Activated gamma-delta T cell treated with Interleukin-2 at 50 U/mL for 16 hours (primary cell): ENCODE measurements around the gene FBXO48.
A peak's percentile ranks its signal among the peaks of the same experiment; 100 is the strongest.
"Not testable (repeated sequence)": the region's sequence is repeated elsewhere in the genome, so short reads cannot be mapped to it uniquely, and the experiment has no call there.

Experiments used
- DNase-seq: peaks from one replicate; pipeline ENCODE4 v3.0.0-alpha.2; 2020

The FBXO48 gene

DNA sequence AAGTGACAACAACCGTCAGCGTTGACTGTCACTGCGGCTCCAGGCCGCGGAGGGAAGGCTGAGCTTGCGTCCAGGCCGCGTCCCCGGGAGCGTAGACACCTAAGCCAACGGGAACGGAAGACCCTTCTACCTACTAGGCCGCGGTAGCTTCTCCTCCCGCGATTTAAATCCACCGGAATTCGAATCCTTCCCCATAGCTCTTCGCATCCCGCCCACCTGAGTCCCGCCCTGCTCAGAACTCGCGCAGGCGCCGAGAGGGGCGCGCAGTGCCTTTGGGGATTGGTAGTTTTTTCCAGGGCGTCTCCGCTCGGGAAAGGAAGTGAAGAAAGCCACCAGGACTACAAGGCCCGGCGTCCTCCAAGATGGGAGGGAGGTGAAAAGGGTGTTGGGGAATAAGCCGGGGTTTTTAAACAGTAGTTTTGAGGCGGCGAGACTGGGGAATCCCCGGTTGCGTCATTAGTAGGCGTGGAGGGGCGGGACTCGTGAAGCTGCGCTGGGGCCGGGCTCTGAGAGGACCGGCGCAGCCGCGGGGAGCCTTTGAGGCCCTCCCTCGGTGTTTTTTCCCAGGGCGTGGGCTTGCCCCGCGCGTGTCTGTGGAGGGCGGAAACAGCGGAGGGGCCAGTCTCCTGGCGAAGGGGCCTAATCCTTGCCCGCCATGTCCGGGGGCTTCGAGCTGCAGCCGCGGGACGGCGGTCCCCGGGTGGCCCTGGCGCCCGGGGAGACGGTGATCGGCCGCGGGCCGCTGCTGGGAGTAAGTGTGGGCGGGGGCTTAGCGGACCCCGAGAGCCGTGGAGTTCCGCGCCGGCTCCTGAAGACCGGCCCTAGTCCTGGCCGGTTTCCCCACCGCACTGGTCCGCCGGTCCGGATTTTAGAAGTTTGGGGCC, at the start of gene FBXO48, which contains the start of gene APLF:
Gene FBXO48 (minus strand): TSS at position 218 of the 884 bp plus-strand sequence. CDS start 2,149 bp downstream, outside the sequence.
Gene APLF (plus strand): TSS at position 509 of the 884 bp plus-strand sequence. CDS start 147 bp downstream, at position 656.
- peak; percentile 97 for DNase-seq

DNA sequence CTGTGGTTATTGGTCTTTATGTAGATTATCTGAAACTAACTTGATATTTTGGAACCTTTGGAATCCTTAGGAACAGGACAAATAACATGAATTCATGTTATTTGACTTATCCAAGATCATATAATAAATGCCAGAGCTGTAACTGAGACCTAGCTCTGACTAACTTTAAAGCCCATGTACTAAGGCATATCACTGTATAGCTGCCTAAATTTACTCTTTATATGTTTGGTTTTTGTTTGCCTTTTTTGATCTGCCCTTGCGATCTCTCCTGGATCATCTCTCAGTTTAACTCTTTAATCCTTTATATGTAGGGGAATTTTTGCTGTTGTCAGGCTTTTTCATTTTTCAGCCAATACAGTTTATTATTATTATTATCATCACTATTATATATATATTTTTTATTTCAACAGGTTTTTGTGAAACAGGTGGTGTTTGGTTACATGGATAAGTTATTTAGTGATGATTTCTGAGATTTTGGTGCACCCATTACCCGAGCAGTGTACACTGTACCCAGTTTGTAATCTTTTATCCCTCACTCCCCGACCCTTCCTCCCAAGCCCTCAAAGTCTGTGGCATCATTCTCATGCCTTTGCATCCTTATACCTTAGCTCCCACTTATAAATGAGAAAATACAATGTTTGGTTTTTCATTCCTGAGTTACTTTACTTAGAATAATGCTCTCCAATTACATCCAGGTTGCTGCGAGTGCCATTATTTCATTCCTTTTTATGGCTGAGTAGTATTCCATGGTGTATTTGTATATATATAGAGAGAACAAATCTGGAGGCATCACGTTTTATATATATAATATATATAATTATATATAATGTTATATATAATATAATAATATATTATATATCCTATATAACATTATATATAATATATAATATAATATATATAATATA, 49.2 kb upstream of the FBXO48 start:
- DNase-seq: no peak

DNA sequence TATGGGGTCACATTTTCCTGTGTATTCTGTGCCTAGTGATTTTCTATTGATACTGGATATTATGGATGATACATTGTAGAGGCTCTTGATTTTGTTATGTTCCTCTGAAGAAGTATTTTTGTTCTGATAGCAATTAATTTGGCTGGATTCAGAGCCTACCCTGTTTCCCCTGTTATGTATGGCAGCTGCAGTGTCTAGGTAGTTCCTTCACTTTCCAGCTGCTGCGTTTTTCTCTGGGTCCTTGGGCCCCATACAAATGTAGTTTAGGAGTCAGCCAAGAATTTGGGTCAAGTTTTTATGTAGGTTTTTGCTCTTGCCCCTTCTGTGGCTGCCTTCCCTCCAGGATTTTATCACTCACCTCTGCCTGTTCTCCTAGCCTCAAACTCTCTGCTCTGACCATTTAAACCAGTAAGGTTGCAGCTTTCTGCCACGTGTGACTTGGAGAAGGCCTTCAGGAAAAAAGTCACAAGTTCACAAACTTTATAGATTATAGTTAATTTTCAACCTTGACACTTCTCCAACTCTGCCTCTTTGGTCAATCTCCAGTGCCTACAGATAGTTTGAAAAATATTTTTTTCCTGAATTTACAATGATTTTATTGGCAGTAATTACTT, 47.3 kb upstream of the FBXO48 start:
- DNase-seq: no peak

GRCh38 chr2:68512966-68513365, 45.9 kb upstream of the FBXO48 start:
- no peak for DNase-seq

DNA sequence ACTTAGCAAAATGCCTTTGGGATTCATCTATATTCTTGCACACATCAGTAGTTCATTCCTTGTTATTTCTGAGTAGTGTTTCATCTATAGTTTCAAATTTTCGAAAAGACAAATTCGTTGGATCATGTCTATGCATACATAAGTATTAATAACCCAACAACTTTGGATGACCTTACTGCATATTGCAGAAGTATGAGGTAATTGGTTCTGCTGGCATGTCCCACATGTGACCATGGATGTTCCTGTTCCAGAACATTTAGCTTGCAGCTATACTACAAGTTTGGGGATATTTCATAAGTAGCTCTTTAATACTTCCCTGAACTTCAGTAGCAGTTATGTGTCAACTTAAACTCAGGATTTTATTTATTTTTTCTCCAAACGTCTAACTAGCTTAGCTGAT, 45.2 kb upstream of the FBXO48 start:
- DNase-seq: no peak

DNA sequence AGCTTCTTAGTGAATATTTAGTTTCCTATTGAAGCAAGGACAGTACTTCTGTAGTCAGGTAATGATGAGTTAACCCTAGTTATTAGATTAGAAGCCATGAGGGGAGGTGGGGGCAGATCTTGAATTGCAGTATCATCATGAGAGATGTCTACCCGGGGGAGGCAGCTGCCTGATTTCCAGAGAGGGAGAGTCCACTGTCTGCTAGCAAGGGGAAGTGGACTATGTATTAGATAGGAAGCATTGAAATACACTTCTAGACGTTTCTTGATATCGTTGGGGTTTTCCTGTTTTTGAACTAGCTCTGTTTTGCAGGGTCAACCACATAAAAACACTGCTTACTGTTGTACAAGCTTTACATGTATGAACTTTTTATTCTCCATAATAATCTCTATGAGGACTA, 39.1 kb upstream of the FBXO48 start:
- no peak for DNase-seq

DNA sequence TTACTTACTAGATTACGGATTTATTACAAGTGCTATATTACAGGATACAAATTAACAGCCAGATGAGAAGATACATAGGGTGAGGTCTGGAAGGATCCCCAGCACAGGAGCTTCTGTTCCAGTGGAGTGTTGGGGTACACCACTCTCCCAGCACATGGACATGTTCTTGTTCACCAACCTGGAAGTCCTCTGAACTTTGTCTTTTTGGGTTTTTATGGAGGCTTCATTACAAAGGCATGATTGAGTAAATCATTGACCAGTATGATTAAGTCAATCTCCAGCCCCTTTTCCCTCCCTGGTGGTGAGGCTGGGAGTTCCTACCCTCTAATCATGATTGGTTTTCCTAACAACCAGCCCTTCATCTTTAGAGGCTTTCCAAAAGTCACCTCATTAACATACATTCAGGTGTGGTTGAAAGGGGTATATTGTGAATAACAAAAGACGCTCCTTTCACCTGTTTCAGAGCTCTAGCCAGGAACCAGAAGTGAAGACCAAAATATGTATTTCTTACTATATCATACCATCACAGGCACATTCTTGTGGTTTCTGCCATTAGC, 38.6 kb upstream of the FBXO48 start:
- DNase-seq: no peak

DNA sequence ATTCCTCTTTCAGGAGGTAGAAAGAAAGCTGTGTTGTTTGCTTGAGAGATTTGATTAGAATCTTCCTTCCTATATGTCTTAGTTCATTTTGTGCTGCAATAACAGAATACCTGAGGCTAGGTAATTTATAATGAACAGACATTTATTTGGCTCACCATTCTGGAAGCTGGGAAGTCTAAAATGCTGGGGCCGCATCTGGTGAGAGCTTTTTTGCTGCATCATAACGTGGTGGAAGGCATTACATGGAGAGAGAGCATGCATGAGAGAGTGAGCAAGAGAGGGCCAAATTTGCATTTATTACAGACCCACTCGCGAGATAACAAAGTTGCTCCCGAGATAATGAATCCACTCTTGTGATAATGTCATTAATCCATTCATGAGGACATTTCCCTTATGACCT, 34.7 kb upstream of the FBXO48 start:
- DNase-seq: no peak

DNA sequence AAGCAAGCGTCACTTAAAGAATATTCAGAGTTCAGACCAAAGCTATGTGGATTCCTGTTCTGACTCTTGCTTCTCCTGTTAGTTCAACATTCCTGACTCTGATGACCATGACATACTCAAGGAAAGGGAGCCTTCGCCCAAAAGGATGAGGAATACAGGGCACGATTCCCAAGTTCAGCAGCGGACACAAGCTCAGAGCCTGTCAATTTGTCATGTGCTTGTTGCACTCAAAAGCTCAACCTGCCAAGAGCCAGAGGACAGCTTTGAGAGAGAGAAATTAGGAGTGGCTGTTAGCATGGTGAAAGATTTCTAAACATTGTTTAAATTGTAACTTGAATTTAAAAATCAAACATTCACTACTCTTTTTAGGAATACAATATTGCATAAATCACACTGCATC, 33.6 kb upstream of the FBXO48 start:
- no peak for DNase-seq

GRCh38 chr2:68499133-68499532, 32.0 kb upstream of the FBXO48 start:
- DNase-seq: no peak

DNA sequence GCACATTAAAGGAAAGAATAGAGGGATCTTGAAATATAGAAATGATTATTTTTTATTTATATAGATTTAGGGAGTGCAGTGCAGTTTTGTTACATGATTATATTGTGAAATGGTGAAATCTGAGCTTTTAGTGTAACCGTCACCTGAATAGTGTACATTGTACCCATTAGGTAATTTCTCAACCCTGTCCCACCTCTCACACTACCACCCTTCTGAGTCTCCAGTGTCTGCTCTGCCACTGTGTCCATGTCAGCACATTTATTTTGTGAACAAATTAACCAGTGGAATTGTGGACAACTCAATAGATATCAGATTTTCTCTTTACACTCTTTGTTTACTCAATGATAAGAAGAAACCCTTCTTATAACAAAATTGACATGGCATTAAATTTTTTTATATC, 24.5 kb upstream of the FBXO48 start:
- no peak for DNase-seq

GRCh38 chr2:68489282-68489681, 22.2 kb upstream of the FBXO48 start:
- DNase-seq: no peak

GRCh38 chr2:68488605-68489004, 21.5 kb upstream of the FBXO48 start:
- DNase-seq: not testable (repeated sequence)

DNA sequence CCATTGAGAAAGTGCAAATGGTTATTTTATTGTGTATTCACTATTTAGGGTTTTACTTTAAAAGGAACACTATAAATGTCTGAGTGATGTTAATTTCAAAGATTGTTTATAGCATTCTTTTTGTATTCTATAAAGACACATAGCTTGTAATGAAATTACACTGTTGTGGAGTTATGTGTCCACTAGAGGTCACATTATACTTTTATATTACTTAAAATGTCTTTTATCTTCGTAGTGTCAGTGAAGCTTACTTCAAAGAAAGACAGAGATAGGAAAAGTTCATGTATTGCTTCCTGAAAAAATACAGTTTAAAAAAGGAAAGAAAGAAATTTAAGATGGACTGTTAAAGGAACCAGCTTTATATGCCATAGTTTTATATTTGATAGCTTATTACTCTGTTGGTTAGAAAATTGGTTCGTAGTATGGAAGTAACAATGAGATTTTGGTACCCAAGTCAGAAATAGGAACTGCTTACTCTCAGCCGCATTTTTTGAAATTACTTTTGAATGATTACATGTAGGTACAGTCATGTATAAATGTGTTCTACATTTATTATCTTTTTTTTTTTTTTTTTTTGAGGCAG, 20.8 kb upstream of the FBXO48 start:
- no peak for DNase-seq

DNA sequence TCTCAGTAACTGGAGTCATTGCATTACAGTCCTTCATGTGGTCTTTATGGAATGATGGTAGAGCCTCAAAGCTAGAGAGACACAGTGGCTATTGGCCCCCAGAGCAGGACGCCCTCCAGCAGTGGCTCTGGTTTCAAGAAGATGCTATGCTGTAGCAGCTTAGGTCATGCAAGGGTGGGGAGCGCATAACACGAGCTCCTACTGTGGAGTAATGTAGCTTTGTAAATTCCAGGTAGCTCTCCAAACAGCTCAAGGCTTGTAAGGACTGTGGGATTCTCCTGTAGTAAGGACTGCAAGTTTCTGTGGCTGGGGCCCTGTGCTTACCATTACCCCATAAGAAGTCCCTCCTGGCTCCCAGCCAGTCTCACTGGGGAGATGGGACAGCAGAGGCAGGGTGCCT, 15.9 kb upstream of the FBXO48 start:
- DNase-seq: no peak

DNA sequence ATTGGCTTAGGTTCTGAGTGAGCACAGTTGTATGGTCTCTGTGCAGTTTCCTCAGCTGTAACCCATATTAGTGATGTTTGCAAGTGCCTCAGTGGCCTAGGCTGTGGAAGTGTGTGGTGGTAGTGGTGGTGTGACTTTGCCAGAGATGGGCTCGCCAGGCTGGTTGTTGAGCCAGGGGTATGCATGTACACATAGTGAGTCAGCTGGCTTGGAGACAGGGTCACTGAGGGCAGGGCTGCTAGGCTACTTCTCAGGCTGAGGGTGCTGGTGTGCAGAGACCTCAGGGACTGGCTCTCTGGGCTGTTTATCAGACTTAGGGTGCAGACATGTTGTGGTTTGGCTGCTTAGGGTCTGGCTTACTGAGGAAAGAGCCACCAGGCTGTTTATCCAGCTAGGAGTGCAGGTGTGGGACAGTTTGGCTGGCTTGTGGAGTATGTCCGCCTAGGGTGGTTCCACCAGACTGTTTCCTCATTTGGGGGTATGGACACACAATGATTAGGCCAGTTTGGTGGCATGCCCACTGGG, 15.3 kb upstream of the FBXO48 start:
- DNase-seq: no peak

GRCh38 chr2:68478688-68479087, 11.6 kb upstream of the FBXO48 start:
- DNase-seq: no peak

GRCh38 chr2:68476454-68476853, 9.4 kb upstream of the FBXO48 start:
- DNase-seq: no peak

- no peak for DNase-seq
Observed at GRCh38 chr2:68475576-68475975, 8.5 kb upstream of the FBXO48 start.

GRCh38 chr2:68475110-68475509, 8.0 kb upstream of the FBXO48 start:
- no peak for DNase-seq

DNA sequence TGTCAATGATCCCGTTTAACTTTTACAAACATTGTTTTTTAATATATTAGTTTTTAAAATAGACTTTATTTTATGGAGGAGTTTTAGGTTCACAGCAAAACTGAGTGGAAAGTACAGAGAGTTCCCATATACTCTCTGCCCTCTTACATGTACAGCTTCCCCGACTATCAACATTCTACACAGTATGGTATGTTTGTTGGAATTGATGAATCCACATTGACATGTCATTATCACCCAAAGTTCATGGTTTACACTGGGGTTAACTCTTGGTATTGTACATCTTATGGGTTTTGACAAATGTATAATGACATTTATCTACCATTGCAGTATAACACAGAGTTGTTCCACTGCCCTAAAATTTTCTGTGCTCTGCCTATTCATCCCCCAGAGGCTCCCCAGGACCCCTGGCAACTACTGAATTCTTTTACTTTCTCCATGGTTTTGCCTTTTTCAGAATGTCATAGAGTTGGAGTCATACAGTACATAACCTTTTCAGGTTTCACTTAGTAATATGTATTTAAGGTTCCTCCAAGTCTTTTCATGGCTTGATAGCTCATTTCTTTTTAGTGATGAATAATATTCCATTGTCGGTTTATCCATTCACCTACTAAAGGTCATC, 5.8 kb upstream of the FBXO48 start:
- DNase-seq: no peak

DNA sequence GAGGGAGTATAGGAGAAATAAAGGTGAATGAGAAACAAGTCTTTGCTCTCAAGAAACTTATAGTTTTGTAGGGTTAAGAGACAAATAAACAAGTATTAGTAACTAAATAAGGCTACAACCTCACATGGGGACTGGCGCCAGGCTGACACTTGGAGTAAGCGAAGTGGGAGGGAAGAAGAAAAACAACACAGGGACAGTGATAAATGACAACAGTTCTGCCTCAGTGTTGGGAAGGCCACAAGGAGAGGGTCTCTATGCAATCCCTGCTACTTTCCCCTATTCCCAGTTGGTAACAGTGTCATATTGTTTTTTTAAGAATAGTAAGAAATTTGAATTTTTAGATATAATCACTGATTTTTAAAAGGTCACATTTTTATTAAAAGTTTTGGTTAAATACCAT, 4.3 kb upstream of the FBXO48 start:
- no peak for DNase-seq
